Measurements from ENCODE around the gene PAH.

DNA sequence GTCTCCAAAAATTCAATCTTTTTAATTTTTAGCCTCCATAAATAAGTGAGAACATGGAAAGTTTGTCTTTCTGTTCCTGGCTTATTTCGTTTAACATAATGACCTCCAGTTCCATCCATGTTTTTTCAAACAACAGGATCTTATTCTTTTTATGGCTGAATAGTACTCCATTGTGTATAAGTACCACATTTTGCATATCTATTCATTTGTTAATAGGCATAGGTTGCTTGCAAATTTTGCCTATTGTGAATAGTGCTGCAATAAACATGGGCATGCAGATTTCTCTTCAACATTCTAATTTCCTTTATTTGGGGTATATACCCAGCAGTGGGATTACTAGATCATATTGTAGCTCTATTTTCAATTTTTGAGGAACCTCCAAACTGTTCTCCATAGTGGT is 16.1 kb upstream of the PAH start:
- TF ChIP-seq POLR2A (IDR thresholded peaks at IDR 0.05; ENCODE audit: low read depth, low read length), result no peak
- TF ChIP-seq TAF1 (IDR thresholded peaks at IDR 0.05; ENCODE audit: low read depth, low read length), result no peak
- TF ChIP-seq POLR2AphosphoS5 (IDR thresholded peaks at IDR 0.05; ENCODE audit: low read depth, low read length), result no peak
- no peak for TF ChIP-seq POU2F2 (IDR thresholded peaks at IDR 0.05; ENCODE audit: low read depth, low read length)
- TF ChIP-seq PAX5 (IDR thresholded peaks at IDR 0.05; ENCODE audit: insufficient read depth, low read length, severe bottlenecking), result no peak
- no peak for TF ChIP-seq SPI1 (IDR thresholded peaks at IDR 0.05; ENCODE audit: low read depth, low read length)

Measured in GM12891 (cell line).